HEK293 (cell line): ENCODE results near the gene QARS1.

Source experiments
- CTCF ChIA-PET: fragments of 350-600 bp; formaldehyde crosslinking; extraction: SDS; loops from one replicate; lab custom pipeline; 2021; ENCODE audit warnings: antibody characterized with exemption; lab: Yijun Ruan, JAX
- POLR2A ChIA-PET: fragments of 300-600 bp; formaldehyde crosslinking; extraction: SDS; loops from one replicate; lab custom pipeline; 2020; ENCODE audit warnings: antibody characterized with exemption, inconsistent platforms; lab: Yijun Ruan, JAX
- H3K27ac ChIP-seq: fragments of 200-500 bp; sonication (Bioruptor generic); 2 replicates; pipeline ENCODE4 v1.5.1; 2014; ENCODE audit warnings: low read depth, low read length, control low read depth, inconsistent platforms; ENCODE audit errors: extremely low read depth
- H3K36me3 ChIP-seq, 2 experiments: fragments of 200-500 bp in 1 of 2; sonication (Bioruptor generic) in 1 of 2; 1 replicate in 1 of 2; 2 replicates in 1 of 2; pipeline ENCODE4 v1.5.1; 2014 to 2017; ENCODE audit warnings: inconsistent platforms in 2 of 2, low read length in 2 of 2; ENCODE audit not compliant: control insufficient read depth in 2 of 2, insufficient read depth in 1 of 2
- H3K4me1 ChIP-seq: fragments of 200-500 bp; sonication (Bioruptor generic); 2 replicates; pipeline ENCODE4 v1.5.1; 2014; ENCODE audit warnings: mild to moderate bottlenecking, low read length, inconsistent platforms; ENCODE audit not compliant: control insufficient read depth, insufficient read depth
- H3K4me3 ChIP-seq: 2 replicates; pipeline ENCODE4 v1.5.1; 2011; ENCODE audit warnings: low read depth, mild to moderate bottlenecking, control low read depth, low read length, moderate library complexity
- H3K9me3 ChIP-seq: fragments of 200-500 bp; sonication (Bioruptor generic); 2 replicates; pipeline ENCODE4 v1.5.1; 2014; ENCODE audit warnings: low read depth, low read length, inconsistent platforms; ENCODE audit not compliant: control insufficient read depth, insufficient read depth
- ATF2 ChIP-seq: fragments of 450-650 bp; formaldehyde crosslinking; IDR thresholded peaks from 2 replicates; pipeline ENCODE4 v1.5.1; 2016; ENCODE audit warnings: missing biosample characterization, missing genetic modification characterization, low read depth
- HOXC10 ChIP-seq: sonication (generic); formaldehyde crosslinking; IDR thresholded peaks from 2 replicates; pipeline ENCODE4 v1.8.1; 2023; ENCODE audit warnings: mild to moderate bottlenecking, missing genetic modification reagents
- KLF7 ChIP-seq: fragments of 450-650 bp; formaldehyde crosslinking; IDR thresholded peaks from 2 replicates; pipeline ENCODE4 v1.5.1; 2016; ENCODE audit warnings: missing biosample characterization, missing genetic modification characterization, borderline replicate concordance
- OSR2 ChIP-seq: fragments of 450-650 bp; formaldehyde crosslinking; IDR thresholded peaks from 2 replicates; pipeline ENCODE4 v1.5.1; 2016; ENCODE audit warnings: missing biosample characterization, missing genetic modification characterization
- PRDM4 ChIP-seq: fragments of 450-650 bp; formaldehyde crosslinking; IDR thresholded peaks from 2 replicates; pipeline ENCODE4 v1.5.1; 2017; ENCODE audit warnings: missing biosample characterization, missing genetic modification characterization
- PRDM6 ChIP-seq: fragments of 450-650 bp; formaldehyde crosslinking; IDR thresholded peaks from 2 replicates; pipeline ENCODE4 v1.5.1; 2017; ENCODE audit warnings: missing biosample characterization, missing genetic modification characterization
- TSHZ1 ChIP-seq: fragments of 450-650 bp; formaldehyde crosslinking; IDR thresholded peaks from 2 replicates; pipeline ENCODE4 v1.5.1; 2016; ENCODE audit warnings: missing biosample characterization, missing genetic modification characterization, borderline replicate concordance
- ZBTB7A ChIP-seq: fragments of 450-650 bp; formaldehyde crosslinking; IDR thresholded peaks from 2 replicates; pipeline ENCODE4 v1.5.1; 2016; ENCODE audit warnings: low read depth, missing biosample characterization, missing genetic modification characterization
- ZFP41 ChIP-seq: fragments of 450-650 bp; formaldehyde crosslinking; IDR thresholded peaks from 2 replicates; pipeline ENCODE4 v1.5.1; 2016; ENCODE audit warnings: missing biosample characterization, missing genetic modification characterization, borderline replicate concordance
- ZNF10 ChIP-seq: fragments of 450-650 bp; formaldehyde crosslinking; IDR thresholded peaks from 2 replicates; pipeline ENCODE4 v1.5.1; 2017; ENCODE audit warnings: missing biosample characterization, missing genetic modification characterization
- ZNF184 ChIP-seq: fragments of 450-650 bp; IDR thresholded peaks from 2 replicates; pipeline ENCODE4 v1.5.1; 2018; ENCODE audit warnings: missing biosample characterization, mild to moderate bottlenecking, missing genetic modification characterization
- ZNF292 ChIP-seq: fragments of 450-650 bp; formaldehyde crosslinking; IDR thresholded peaks from 2 replicates; pipeline ENCODE4 v1.5.1; 2016; ENCODE audit warnings: low read depth, missing biosample characterization, missing genetic modification characterization, borderline replicate concordance
- ZNF366 ChIP-seq: fragments of 450-650 bp; formaldehyde crosslinking; conservative IDR thresholded peaks from 2 replicates; pipeline ENCODE4 v1.5.1; 2016; ENCODE audit warnings: missing biosample characterization, missing genetic modification characterization
- ZNF585B ChIP-seq: fragments of 450-650 bp; formaldehyde crosslinking; IDR thresholded peaks from 2 replicates; pipeline ENCODE4 v1.5.1; 2016; ENCODE audit warnings: missing biosample characterization, missing genetic modification characterization
- ZNF623 ChIP-seq: fragments of 450-650 bp; formaldehyde crosslinking; IDR thresholded peaks from 2 replicates; pipeline ENCODE4 v1.5.1; 2016; ENCODE audit warnings: missing biosample characterization, missing genetic modification characterization
- ZNF629 ChIP-seq: fragments of 450-650 bp; formaldehyde crosslinking; IDR thresholded peaks from 2 replicates; pipeline ENCODE4 v1.5.1; 2017; ENCODE audit warnings: missing biosample characterization, missing genetic modification characterization
- ZNF830 ChIP-seq: fragments of 450-650 bp; IDR thresholded peaks from 2 replicates; pipeline ENCODE4 v1.5.0; 2018; ENCODE audit warnings: missing biosample characterization, missing genetic modification characterization, low read depth, mild to moderate bottlenecking, moderate library complexity
- ZNF843 ChIP-seq: fragments of 450-650 bp; formaldehyde crosslinking; IDR thresholded peaks from 2 replicates; pipeline ENCODE4 v1.5.1; 2016; ENCODE audit warnings: missing biosample characterization, missing genetic modification characterization
- ZSCAN4 ChIP-seq: fragments of 450-650 bp; formaldehyde crosslinking; IDR thresholded peaks from 2 replicates; pipeline ENCODE4 v1.5.1; 2017; ENCODE audit warnings: missing biosample characterization, missing genetic modification characterization

Gene QARS1

GRCh38 chr3:49151610-49152009, 47.1 kb upstream of the QARS1 start (continued):
- no peak for TF ChIP-seq TSHZ1 (tag by site-specific recombination)
- TF ChIP-seq ZNF843 (tag by site-specific recombination), result no peak
- TF ChIP-seq HOXC10 (CRISPR knock-in tag), result no peak
- TF ChIP-seq OSR2, result no peak
- TF ChIP-seq PRDM4 (tag by site-specific recombination), result no peak
- TF ChIP-seq ZBTB7A, result no peak

GRCh38 chr3:49148159-49148558, 43.6 kb upstream of the QARS1 start:
- no peak overlapping the region for H3K27ac ChIP-seq
- CTCF ChIA-PET, result no interaction called here
- H3K4me1 ChIP-seq, result no peaks in the 10 kb centered on the region
- H3K4me3 ChIP-seq, result no peak overlapping the region
- no peaks in the 10 kb centered on the region for H3K36me3 ChIP-seq
- POLR2A ChIA-PET, result interaction anchor here (0.7 kb wide), 1 partner anchor 62 kb away, joined by 4 read pairs; no protein-coding TSS in a partner anchor
- no peak for TF ChIP-seq ZNF292 (tag by site-specific recombination)
- peak; percentile 82 for TF ChIP-seq ZNF366 (tag by site-specific recombination)
- H3K9me3 ChIP-seq, result no peaks in the 10 kb centered on the region

- ChIA-PET CTCF (interaction anchor here (0.6 to 0.7 kb wide), 2 partner anchors 399 to 685 kb away, joined by 3 to 4 read pairs; no protein-coding TSS in a partner anchor), POLR2A (no interaction called here)
- TF ChIP-seq ZNF830 (tag by site-specific recombination) (no peak), ATF2 (tag by site-specific recombination) (no peak), ZNF585B (tag by site-specific recombination) (no peak), ZSCAN4 (tag by site-specific recombination) (no peak), ZNF184 (tag by site-specific recombination) (no peak), ZFP41 (tag by site-specific recombination) (no peak), PRDM6 (tag by site-specific recombination) (no peak), ZNF623 (tag by site-specific recombination) (no peak), KLF7 (no peak), ZNF629 (no peak), ZNF10 (tag by site-specific recombination) (no peak)
- Histone ChIP-seq H3K4me1 (no peaks in the 10 kb centered on the region), H3K4me3 (no peak overlapping the region), H3K9me3 (no peaks in the 10 kb centered on the region), H3K27ac (no peak overlapping the region), H3K36me3 (no peaks in the 10 kb centered on the region)
Measured at GRCh38 chr3:49140080-49140479, 35.5 kb upstream of the QARS1 start.
